Medulla oblongata (tissue), 1 donor: ENCODE data around the gene CSNK1G1.
A peak's percentile ranks its signal among the peaks of the same experiment; 100 is the strongest.
"Not testable (repeated sequence)": the region's sequence is repeated elsewhere in the genome, so short reads cannot be mapped to it uniquely, and the experiment has no call there.

Experiments
- DNase-seq: peaks from one replicate; pipeline ENCODE4 v3.0.0-alpha.2; 2015; ENCODE audit errors: extremely low spot score

The CSNK1G1 gene

GRCh38 chr15:64133623-64134344, 222.2 kb downstream of the CSNK1G1 start:
- DNase-seq, result no peak

- no peak for DNase-seq
Measured at GRCh38 chr15:64132217-64132616, 223.8 kb downstream of the CSNK1G1 start.

- DNase-seq, result peak; percentile 81
Measured at GRCh38 chr15:64131547-64131946, 224.4 kb downstream of the CSNK1G1 start.

GRCh38 chr15:64130159-64130558, 225.8 kb downstream of the CSNK1G1 start:
- no peak for DNase-seq

GRCh38 chr15:64127521-64128270, 228.3 kb downstream of the CSNK1G1 start:
- no peak for DNase-seq

GRCh38 chr15:64125978-64126377, 230.0 kb downstream of the CSNK1G1 start:
- no peak for DNase-seq

- peak; percentile 97 for DNase-seq
Measured at GRCh38 chr15:64122936-64123351, 233.0 kb downstream of the CSNK1G1 start.

- no peak for DNase-seq
Measured at GRCh38 chr15:64122444-64122843, 233.5 kb downstream of the CSNK1G1 start.

GRCh38 chr15:64121614-64122013, 234.4 kb downstream of the CSNK1G1 start:
- no peak for DNase-seq

GRCh38 chr15:64120322-64120721, 235.7 kb downstream of the CSNK1G1 start:
- not testable (repeated sequence) for DNase-seq

- no peak for DNase-seq
Measured at GRCh38 chr15:64117759-64118487, 238.1 kb downstream of the CSNK1G1 start.
